Mesothelial cell of epicardium (in vitro differentiated cells): ENCODE measurements around the gene CLDND1. TPM values are rescaled to one million over a fixed set of nuclear protein-coding genes. Genes with fewer than 3 reads are reported as not detected.
"Not testable (repeated sequence)": the region's sequence is repeated elsewhere in the genome, so short reads cannot be mapped to it uniquely, and the experiment has no call there.

Source experiments
- DNase-seq, 2 experiments: peaks; one replicate each; pipeline ENCODE4 v3.0.0; 2021; ENCODE audit warnings: low spot score in 2 of 2; ENCODE audit not compliant: unreplicated experiment in 2 of 2
- H3K27ac Mint-ChIP-seq: 2 replicates; pipeline ENCODE4 v1.8.0; 2021; ENCODE audit warnings: mixed read lengths
- H3K27me3 Mint-ChIP-seq: 2 replicates; pipeline ENCODE4 v1.8.0; 2021; ENCODE audit warnings: low read depth, mixed read lengths
- H3K36me3 Mint-ChIP-seq: 2 replicates; pipeline ENCODE4 v1.8.0; 2021; ENCODE audit warnings: mixed read lengths
- H3K4me1 Mint-ChIP-seq: 2 replicates; pipeline ENCODE4 v1.8.0; 2021; ENCODE audit warnings: mixed read lengths
- H3K4me3 Mint-ChIP-seq: 2 replicates; pipeline ENCODE4 v1.8.0; 2021; ENCODE audit warnings: mild to moderate bottlenecking, moderate library complexity, mixed read lengths
- H3K9me3 Mint-ChIP-seq: 2 replicates; pipeline ENCODE4 v1.8.0; 2021; ENCODE audit warnings: mixed read lengths
- total RNA-seq: library from RNA; stranded (reverse); gene quantifications from 3 replicates; pipeline ENCODE4 v1.2.1, GENCODE V29; 2021
- TF ChIP-seq, protein P1 (sequence below): fragments of 200-600 bp; sonication (generic); IDR thresholded peaks from one replicate; pipeline ENCODE4 v1.5.0; 2021; ENCODE audit warnings: antibody characterized with exemption; ENCODE audit not compliant: unreplicated experiment

CLDND1 gene
- total RNA-seq, 1 donor from 2014 or later = 89.0 TPM

DNA sequence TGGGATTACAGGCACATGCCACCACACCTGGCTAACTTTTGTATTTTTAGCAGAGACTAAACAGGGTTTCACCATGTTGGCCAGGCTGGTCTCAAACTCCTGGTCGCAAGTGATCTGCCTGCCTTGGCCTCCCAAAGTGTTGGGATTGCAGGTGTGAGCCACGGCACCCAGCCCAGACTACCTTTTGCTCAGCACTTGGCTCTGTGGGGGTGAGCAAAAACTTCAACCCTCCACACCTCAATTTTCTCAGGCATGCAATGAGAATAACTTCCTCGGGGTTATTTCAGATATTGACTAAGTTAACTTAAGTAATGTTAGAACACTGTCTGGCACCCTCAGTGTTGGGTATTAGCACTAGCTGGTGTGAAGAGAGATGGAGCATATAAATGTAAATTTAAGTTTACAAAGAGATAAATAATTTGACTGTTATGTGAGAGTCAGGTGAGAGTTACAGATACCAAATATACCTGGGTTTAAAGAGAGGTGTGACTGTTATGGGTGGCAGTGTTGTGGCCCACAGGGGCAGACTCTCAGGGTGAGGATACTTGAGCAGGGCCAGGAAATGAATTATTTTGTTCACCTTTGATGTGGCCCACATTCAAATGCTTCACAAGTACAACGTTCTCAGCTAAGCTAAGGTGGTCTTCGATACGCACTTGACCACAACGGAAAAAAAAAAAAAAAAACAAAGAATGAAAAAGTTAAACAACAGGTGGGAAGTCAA lies 41.7 kb upstream of the CLDND1 start:
- H3K27me3 Mint-ChIP-seq = peaks cover 1% of the 10 kb centered on the region
- no peak overlapping the region for H3K4me3 Mint-ChIP-seq
- no peaks in the 10 kb centered on the region for H3K4me1 Mint-ChIP-seq
- H3K27ac Mint-ChIP-seq = no peak overlapping the region
- no peaks in the 10 kb centered on the region for H3K9me3 Mint-ChIP-seq
- no peaks in the 10 kb centered on the region for H3K36me3 Mint-ChIP-seq
- TF ChIP-seq, protein P1, sequence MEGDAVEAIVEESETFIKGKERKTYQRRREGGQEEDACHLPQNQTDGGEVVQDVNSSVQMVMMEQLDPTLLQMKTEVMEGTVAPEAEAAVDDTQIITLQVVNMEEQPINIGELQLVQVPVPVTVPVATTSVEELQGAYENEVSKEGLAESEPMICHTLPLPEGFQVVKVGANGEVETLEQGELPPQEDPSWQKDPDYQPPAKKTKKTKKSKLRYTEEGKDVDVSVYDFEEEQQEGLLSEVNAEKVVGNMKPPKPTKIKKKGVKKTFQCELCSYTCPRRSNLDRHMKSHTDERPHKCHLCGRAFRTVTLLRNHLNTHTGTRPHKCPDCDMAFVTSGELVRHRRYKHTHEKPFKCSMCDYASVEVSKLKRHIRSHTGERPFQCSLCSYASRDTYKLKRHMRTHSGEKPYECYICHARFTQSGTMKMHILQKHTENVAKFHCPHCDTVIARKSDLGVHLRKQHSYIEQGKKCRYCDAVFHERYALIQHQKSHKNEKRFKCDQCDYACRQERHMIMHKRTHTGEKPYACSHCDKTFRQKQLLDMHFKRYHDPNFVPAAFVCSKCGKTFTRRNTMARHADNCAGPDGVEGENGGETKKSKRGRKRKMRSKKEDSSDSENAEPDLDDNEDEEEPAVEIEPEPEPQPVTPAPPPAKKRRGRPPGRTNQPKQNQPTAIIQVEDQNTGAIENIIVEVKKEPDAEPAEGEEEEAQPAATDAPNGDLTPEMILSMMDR = no peak
- no peak for DNase-seq

DNA sequence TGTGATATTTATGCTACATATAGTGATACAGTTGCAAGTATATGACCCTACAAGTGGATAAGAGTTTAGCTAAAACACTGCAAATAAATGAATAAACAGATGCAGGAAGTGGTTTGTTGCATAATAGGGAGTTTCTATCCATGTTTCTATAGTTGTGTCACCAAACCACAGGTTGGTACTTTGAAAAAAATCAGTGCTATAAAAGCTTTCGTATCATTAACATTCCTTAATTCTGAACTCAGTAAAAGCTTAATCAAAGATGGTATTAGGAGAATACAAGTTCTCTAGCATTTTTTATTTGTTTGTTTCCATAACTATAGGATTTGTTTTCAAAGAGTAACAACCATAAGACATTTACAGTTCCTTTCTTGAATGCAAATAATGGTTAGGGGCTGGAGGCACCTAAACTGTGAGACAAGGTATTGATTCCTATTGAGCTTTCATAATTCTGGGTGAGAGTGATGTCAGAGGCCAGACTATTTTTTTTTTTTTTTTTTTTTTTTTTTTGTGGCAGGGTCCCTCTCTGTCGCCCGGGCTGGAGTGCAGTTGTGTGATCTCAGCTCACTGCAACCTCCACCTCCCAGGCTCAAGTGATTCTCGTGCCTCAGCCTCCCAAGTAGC lies 41.1 kb upstream of the CLDND1 start:
- H3K4me3 Mint-ChIP-seq = no peak overlapping the region
- no peaks in the 10 kb centered on the region for H3K36me3 Mint-ChIP-seq
- H3K9me3 Mint-ChIP-seq = no peaks in the 10 kb centered on the region
- TF ChIP-seq, protein P1 = no peak
- no peaks in the 10 kb centered on the region for H3K4me1 Mint-ChIP-seq
- peaks cover 6% of the 10 kb centered on the region for H3K27me3 Mint-ChIP-seq
- DNase-seq = no peak
- H3K27ac Mint-ChIP-seq = no peak overlapping the region

DNA sequence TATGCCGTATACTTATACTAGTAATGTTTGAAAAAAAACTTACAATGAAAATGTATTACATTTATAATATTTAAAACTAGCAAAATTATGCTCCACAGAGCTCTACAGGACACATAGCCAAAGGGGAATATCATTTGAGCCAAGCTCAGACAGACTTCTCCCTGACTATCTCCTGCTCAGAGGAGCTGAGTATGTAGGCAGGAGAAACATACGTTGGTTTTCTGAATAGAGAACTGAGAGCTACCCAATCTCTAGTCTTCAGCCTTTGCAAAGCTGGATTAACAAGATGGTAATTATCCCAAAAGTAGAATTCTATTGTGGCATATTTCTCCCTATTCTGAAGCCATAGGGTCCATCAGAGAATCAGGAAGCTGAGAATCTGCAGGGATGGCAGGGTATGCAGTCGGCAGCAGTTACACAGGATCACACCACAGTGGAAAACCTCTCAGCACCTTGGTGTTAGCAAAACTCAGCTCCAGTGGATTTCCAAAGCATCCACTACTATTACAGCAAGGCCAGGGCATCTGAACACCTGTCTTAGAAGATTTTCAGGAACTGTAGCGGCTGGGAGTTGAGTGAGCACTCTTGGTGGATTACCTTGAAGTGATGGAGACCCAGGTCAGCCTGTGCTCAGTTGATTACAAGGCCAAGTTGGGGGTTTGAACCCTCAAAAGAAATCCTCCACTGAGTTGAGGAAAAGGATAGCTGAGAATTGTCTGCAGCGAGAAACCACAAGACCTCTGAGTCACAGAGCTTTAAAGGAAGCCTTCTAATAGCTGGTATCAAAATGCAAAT lies 39.2 kb upstream of the CLDND1 start:
- TF ChIP-seq, protein P1 = no peak
- Mint-ChIP-seq H3K36me3 (no peaks in the 10 kb centered on the region), H3K4me3 (no peak overlapping the region), H3K9me3 (no peaks in the 10 kb centered on the region), H3K4me1 (no peaks in the 10 kb centered on the region), H3K27me3 (peaks cover 17% of the 10 kb centered on the region), H3K27ac (no peak overlapping the region)
- DNase-seq = no peak

DNA sequence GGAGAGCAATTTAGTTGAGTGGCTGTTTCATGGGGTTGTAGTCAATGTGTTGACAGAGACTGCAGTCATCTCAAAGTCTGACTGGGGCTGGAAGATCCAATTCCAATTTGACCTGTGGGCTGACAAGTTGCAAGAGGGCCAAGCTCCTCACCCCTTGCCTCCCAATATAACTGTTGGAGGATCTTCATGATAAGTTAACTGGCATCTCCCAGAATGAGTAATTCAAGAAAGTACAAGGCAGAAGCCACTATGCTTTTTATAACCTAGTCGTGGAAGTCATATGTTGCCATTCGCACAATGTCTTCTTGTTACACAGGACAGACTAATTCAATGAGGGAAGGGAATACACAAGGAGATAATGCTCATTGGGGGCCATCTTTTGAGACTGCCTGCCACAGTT lies 38.2 kb upstream of the CLDND1 start:
- H3K27me3 Mint-ChIP-seq = peaks cover 27% of the 10 kb centered on the region
- H3K36me3 Mint-ChIP-seq = no peaks in the 10 kb centered on the region
- no peak for DNase-seq
- H3K4me1 Mint-ChIP-seq = no peaks in the 10 kb centered on the region
- no peak overlapping the region for H3K27ac Mint-ChIP-seq
- H3K9me3 Mint-ChIP-seq = no peaks in the 10 kb centered on the region
- TF ChIP-seq, protein P1 = no peak
- H3K4me3 Mint-ChIP-seq = no peak overlapping the region

DNA sequence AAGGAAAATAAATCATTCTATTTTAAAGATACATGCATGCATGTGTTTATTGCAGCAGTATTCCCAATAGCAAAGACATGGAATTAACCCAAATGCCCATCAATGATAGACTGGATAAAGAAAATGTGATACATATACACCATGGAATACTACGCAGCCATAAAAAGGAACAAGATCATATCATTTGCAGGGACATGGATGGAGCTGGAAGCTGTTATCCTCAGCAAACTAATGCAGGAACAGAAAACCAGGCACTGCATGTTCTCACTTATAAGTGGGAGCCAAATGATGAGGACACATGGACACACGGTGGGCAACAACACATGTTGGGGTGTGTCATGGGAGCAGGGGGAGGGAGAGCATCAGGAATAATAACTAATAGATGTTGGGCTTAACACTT lies 37.1 kb upstream of the CLDND1 start:
- DNase-seq, H3K36me3 Mint-ChIP-seq, H3K27ac Mint-ChIP-seq, H3K4me3 Mint-ChIP-seq, H3K9me3 Mint-ChIP-seq, H3K4me1 Mint-ChIP-seq: not testable (repeated sequence)
- H3K27me3 Mint-ChIP-seq = peaks cover 29% of the 10 kb centered on the region
